AG04450 (cell line): ENCODE data around the gene SPA17. TPM values are rescaled to one million over a fixed set of nuclear protein-coding genes. Genes with fewer than 3 reads are reported as not detected.

Experiments used
- CTCF ChIA-PET: fragments of 300-600, 350-600 bp; formaldehyde crosslinking; extraction: SDS; loops from one replicate; lab custom pipeline; 2022; ENCODE audit warnings: antibody characterized with exemption, inconsistent platforms; lab: Charles Lee
- POLR2A ChIA-PET: fragments of 350-600 bp; formaldehyde crosslinking; extraction: SDS; loops from one replicate; lab custom pipeline; 2021; ENCODE audit warnings: antibody characterized with exemption, inconsistent platforms; lab: Yijun Ruan, JAX
- DNase-seq: peaks from one replicate; pipeline ENCODE4 v3.0.0-alpha.2; 2011; ENCODE audit warnings: low read depth, low spot score
- H3K27ac ChIP-seq: one replicate; pipeline ENCODE4 v1.5.1; 2012; ENCODE audit warnings: low read depth, low read length, control low read depth
- H3K27me3 ChIP-seq: one replicate; pipeline ENCODE4 v1.6.0; 2012; ENCODE audit warnings: low read length; ENCODE audit not compliant: control insufficient read depth, insufficient read depth
- H3K4me3 ChIP-seq: 2 replicates; pipeline ENCODE4 v1.5.1; 2011; ENCODE audit warnings: mild to moderate bottlenecking, low read depth, low read length, control low read depth
- H3K9me3 ChIP-seq: 2 replicates; pipeline ENCODE4 v1.5.1; 2012; ENCODE audit warnings: low read length; ENCODE audit not compliant: control insufficient read depth, insufficient read depth
- CTCF ChIP-seq: IDR thresholded peaks from 2 replicates; pipeline ENCODE4 v1.5.1; 2011; ENCODE audit warnings: low read depth, low read length, control low read depth, inconsistent platforms
- polyA plus RNA-seq: library from polyadenylated mRNA; depleted of rRNA; stranded (reverse); fragments of >200 nt; gene quantifications from 2 replicates; pipeline ENCODE4 v1.2.3, GENCODE V29; 2011

Gene SPA17
- polyA plus RNA-seq, 1 experiment: 8.4 TPM

- H3K27me3 ChIP-seq: peaks cover 15% of the 10 kb centered on the region
- peak within 1 kb of the TSS; percentile 65 for H3K4me3 ChIP-seq
- no peaks in the 10 kb centered on the region; the same call in 1 of the 2 replicates for H3K9me3 ChIP-seq
- H3K27ac ChIP-seq: no peak within 1 kb of the TSS
- ChIA-PET CTCF (interaction anchor here (1.0 to 3.1 kb wide), 9 partner anchors 9 to 95 kb away, joined by 3 to 16 read pairs (median 5); partner anchors contain the start of gene ESAM), POLR2A (interaction anchor here (0.6 to 1.4 kb wide), 2 partner anchors 66 kb away, joined by 3 to 4 read pairs; partner anchors contain the start of genes SIAE and SPA17)
- peak; percentile 60 for DNase-seq
- no peak for TF ChIP-seq CTCF
Measured at GRCh38 chr11:124739479-124740276, 66.0 kb downstream of the SPA17 start, which contains the start of gene NRGN. TSS of gene NRGN (plus strand) at chr11:124739942. CDS start at chr11:124740085, 143 bp downstream.

GRCh38 chr11:124740277-124740882 is 66.7 kb downstream of the SPA17 start:
- Histone ChIP-seq H3K27me3 (peaks cover 15% of the 10 kb centered on the region), H3K9me3 (peaks cover 2% of the 10 kb centered on the region; the same call in 1 of the 2 replicates), H3K4me3 (peak overlapping the region; percentile 65), H3K27ac (no peak overlapping the region)
- ChIA-PET POLR2A (interaction anchor here (0.6 to 1.4 kb wide), 2 partner anchors 67 to 81 kb away, joined by 4 to 7 read pairs; partner anchors contain the start of genes SIAE and SPA17), CTCF (interaction anchor here (0.6 to 3.1 kb wide), 10 partner anchors 9 to 187 kb away, joined by 3 to 16 read pairs (median 4); partner anchors contain the start of gene ESAM)
- peak; percentile 55 for TF ChIP-seq CTCF
- no peak for DNase-seq

- DNase-seq: no peak
- Histone ChIP-seq H3K4me3 (no peak overlapping the region), H3K27me3 (peaks cover 4% of the 10 kb centered on the region), H3K27ac (no peak overlapping the region), H3K9me3 (peaks cover 3% of the 10 kb centered on the region; the same call in 1 of the 2 replicates)
- TF ChIP-seq CTCF: no peak
- POLR2A ChIA-PET: no interaction called here
- CTCF ChIA-PET: interaction anchor here (0.7 to 1.1 kb wide), 2 partner anchors 51 to 94 kb away, joined by 3 to 4 read pairs; no protein-coding TSS in a partner anchor
Measured at GRCh38 chr11:124742555-124742954, 68.9 kb downstream of the SPA17 start.

GRCh38 chr11:124743050-124743449 is 69.3 kb downstream of the SPA17 start:
- Histone ChIP-seq H3K27ac (no peak overlapping the region), H3K9me3 (peaks cover 3% of the 10 kb centered on the region; the same call in 1 of the 2 replicates), H3K4me3 (no peak overlapping the region), H3K27me3 (no peaks in the 10 kb centered on the region)
- no peak for TF ChIP-seq CTCF
- DNase-seq: no peak
- ChIA-PET CTCF (interaction anchor here (0.5 to 1.9 kb wide), 4 partner anchors 15 to 1725 kb away, joined by 3 to 7 read pairs (median 3); no protein-coding TSS in a partner anchor), POLR2A (no interaction called here)
